K562 (cell line): ENCODE results near the gene EEA1. TPM values are rescaled to one million over a fixed set of nuclear protein-coding genes. Genes with fewer than 3 reads are reported as not detected.

Experiments
- E2F8 ChIP-seq: fragments of 450-650 bp; IDR thresholded peaks from 2 replicates; pipeline ENCODE4 v1.7.1; 2018; ENCODE audit warnings: mild to moderate bottlenecking, low read depth; ENCODE audit not compliant: partially characterized antibody
- HDAC3 ChIP-seq: fragments of 450-650 bp; IDR thresholded peaks from 2 replicates; pipeline ENCODE4 v1.6.1; 2018; ENCODE audit warnings: borderline replicate concordance, mild to moderate bottlenecking, moderate library complexity; ENCODE audit not compliant: partially characterized antibody
- KAT2B ChIP-seq: IDR thresholded peaks from one replicate; pipeline ENCODE4 v1.6.1; 2012; ENCODE audit warnings: low read depth, mild to moderate bottlenecking, control low read depth, inconsistent platforms, low read length, moderate library complexity
- PML ChIP-seq: IDR thresholded peaks from 2 replicates; pipeline ENCODE4 v1.6.1; 2012; ENCODE audit warnings: low read length, inconsistent platforms
- POLR2AphosphoS5 ChIP-seq: IDR thresholded peaks from 2 replicates; pipeline ENCODE4 v1.6.1; 2011; ENCODE audit warnings: mild to moderate bottlenecking, low read depth, low read length, moderate library complexity; ENCODE audit not compliant: control insufficient read depth, insufficient read depth
- POLR2G ChIP-seq: fragments of 200-400 bp; formaldehyde crosslinking; IDR thresholded peaks from 2 replicates; pipeline ENCODE4 v1.6.1; 2017; ENCODE audit warnings: low read depth, mild to moderate bottlenecking, antibody characterized with exemption, low read length, moderate library complexity
- SETDB1 ChIP-seq: IDR thresholded peaks from one replicate; pipeline ENCODE4 v1.6.1; 2012; ENCODE audit warnings: low read length, control low read depth, inconsistent platforms
- VEZF1 ChIP-seq: fragments of 200-800 bp; sonication (Bioruptor generic); IDR thresholded peaks from 2 replicates; pipeline ENCODE4 v1.6.1; 2017; ENCODE audit warnings: missing genetic modification characterization, missing compliant biosample characterization
- ZNF507 ChIP-seq: conservative IDR thresholded peaks from 2 replicates; pipeline ENCODE4 v1.6.1; 2017; ENCODE audit warnings: missing genetic modification characterization, missing compliant biosample characterization
- ZNF830 ChIP-seq: fragments of 250-450 bp; sonication (Bioruptor Pico); IDR thresholded peaks from 2 replicates; pipeline ENCODE4 v1.5.0; 2021; ENCODE audit warnings: mild to moderate bottlenecking
- ZSCAN32 ChIP-seq: fragments of 450-650 bp; formaldehyde crosslinking; IDR thresholded peaks from 2 replicates; pipeline ENCODE4 v1.4.0; 2020; ENCODE audit warnings: mild to moderate bottlenecking, moderate library complexity
- polyA plus RNA-seq, 8 experiments: library from polyadenylated mRNA; depleted of rRNA in 4 of 8; stranded (reverse) in 5 of 8; unstranded in 3 of 8; fragments of >200 nt; fragmentation: Nextera tagmentation in 2 of 8; fragmentation: Illumina TruSeq in 1 of 8; extraction: Ambion mirVana in 2 of 8; extraction: Trizol in 1 of 8; gene quantifications; 2 replicates each; pipeline versions ENCODE4 v1.2.1 to v1.2.3, GENCODE V29; 2011 to 2014; ENCODE audit warnings: inconsistent platforms in 1 of 8, missing spikeins in 1 of 8
- total RNA-seq, 7 experiments: library from RNA; depleted of rRNA in 6 of 7; stranded (reverse); fragments of >200 nt in 6 of 7; fragmentation: Illumina TruSeq in 2 of 7; extraction: Trizol in 2 of 7; gene quantifications; 2 replicates each; pipeline versions ENCODE4 v1.2.1 to v1.2.3, GENCODE V29; 2011 to 2021; ENCODE audit warnings: low replicate concordance in 1 of 7
- TF ChIP-seq, protein P1 (sequence below): IDR thresholded peaks from 2 replicates; pipeline ENCODE4 v1.6.1; 2016; ENCODE audit warnings: missing genetic modification characterization, missing compliant biosample characterization
- TF ChIP-seq, protein P2 (sequence below): fragments of 450-650 bp; formaldehyde crosslinking; conservative IDR thresholded peaks from 2 replicates; pipeline ENCODE4 v1.4.0; 2022; ENCODE audit warnings: mild to moderate bottlenecking, missing genetic modification characterization
- TF ChIP-seq, protein P3 (sequence below), 2 experiments: fragments of 450-650 bp; conservative IDR thresholded peaks; 2 replicates each; pipeline ENCODE4 v1.6.1; 2017; ENCODE audit warnings: mild to moderate bottlenecking in 2 of 2, moderate library complexity in 2 of 2
- TF ChIP-seq, protein P4 (sequence below): fragments of 250-450 bp; sonication (Bioruptor Pico); IDR thresholded peaks from 2 replicates; pipeline ENCODE4 v1.5.0; 2020; ENCODE audit warnings: mild to moderate bottlenecking

Gene EEA1
- total and polyA plus RNA-seq, 9 of the 15 experiments (the other 6 are each of a cell fraction or from before 2014, with no cell fraction given) = 3.5 to 17.1 (median 7.5) TPM

DNA sequence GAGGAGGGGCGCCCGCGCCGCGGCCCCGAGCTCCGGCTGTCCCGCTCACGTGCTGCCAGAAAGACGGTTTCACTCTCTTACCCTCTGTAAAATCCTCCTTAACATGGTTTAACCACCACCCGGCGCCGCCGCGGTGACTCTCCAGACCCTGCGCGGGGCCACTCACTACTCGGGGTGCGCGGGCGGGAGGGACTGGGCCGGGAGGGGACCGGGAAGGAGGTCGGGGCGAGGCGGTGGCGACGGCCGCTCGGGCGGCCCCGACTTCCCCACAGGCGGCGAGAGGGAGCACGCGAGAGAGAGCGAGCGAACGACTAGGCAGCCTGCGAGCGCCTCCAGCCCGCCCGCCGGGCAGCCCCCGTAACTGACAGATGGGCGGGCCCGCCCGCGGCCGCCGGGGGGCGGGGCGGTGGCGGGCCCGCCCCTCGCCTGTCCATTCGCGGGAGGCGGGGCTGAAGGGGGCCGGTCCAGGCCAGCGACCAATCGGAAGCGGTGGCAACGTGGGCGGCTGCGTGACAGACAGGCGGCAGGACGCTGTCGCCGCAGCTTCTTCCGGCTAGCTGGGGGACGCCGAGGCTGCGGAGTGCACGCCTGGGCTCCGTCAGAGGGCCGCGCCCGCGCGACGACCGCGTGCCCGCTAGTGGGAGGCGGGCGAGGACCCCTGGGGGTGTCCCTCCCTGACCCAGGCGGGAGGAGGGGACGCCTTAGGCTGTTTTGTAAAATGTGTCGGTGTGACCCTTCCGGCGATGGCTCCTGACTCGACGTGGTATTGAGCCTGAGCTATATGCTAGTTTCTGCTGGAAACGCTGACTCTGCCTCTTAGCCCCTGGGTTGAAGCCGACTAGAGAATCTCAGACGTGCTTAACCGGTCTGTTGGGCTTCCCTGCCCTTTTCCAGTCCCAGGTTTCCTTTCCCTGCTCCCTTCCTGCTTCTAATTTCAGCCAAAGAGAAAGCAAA, at the start of gene EEA1 (continued):
- TF ChIP-seq, protein P1, sequence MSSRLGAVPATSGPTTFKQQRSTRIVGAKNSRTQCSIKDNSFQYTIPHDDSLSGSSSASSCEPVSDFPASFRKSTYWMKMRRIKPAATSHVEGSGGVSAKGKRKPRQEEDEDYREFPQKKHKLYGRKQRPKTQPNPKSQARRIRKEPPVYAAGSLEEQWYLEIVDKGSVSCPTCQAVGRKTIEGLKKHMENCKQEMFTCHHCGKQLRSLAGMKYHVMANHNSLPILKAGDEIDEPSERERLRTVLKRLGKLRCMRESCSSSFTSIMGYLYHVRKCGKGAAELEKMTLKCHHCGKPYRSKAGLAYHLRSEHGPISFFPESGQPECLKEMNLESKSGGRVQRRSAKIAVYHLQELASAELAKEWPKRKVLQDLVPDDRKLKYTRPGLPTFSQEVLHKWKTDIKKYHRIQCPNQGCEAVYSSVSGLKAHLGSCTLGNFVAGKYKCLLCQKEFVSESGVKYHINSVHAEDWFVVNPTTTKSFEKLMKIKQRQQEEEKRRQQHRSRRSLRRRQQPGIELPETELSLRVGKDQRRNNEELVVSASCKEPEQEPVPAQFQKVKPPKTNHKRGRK (tag) = no peak
- TF ChIP-seq ZNF830 = no peak
- TF ChIP-seq VEZF1 = peak; percentile 90
- no peak for TF ChIP-seq ZNF507
- peak; percentile 95 for TF ChIP-seq POLR2G
- TF ChIP-seq KAT2B = no peak
- peak; percentile 33 for TF ChIP-seq E2F8
- no peak for TF ChIP-seq SETDB1
- peak; percentile 56 for TF ChIP-seq PML
- TF ChIP-seq, protein P2, sequence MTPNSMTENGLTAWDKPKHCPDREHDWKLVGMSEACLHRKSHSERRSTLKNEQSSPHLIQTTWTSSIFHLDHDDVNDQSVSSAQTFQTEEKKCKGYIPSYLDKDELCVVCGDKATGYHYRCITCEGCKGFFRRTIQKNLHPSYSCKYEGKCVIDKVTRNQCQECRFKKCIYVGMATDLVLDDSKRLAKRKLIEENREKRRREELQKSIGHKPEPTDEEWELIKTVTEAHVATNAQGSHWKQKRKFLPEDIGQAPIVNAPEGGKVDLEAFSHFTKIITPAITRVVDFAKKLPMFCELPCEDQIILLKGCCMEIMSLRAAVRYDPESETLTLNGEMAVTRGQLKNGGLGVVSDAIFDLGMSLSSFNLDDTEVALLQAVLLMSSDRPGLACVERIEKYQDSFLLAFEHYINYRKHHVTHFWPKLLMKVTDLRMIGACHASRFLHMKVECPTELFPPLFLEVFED (CRISPR knock-in tag) = no peak
- TF ChIP-seq, protein P3, sequence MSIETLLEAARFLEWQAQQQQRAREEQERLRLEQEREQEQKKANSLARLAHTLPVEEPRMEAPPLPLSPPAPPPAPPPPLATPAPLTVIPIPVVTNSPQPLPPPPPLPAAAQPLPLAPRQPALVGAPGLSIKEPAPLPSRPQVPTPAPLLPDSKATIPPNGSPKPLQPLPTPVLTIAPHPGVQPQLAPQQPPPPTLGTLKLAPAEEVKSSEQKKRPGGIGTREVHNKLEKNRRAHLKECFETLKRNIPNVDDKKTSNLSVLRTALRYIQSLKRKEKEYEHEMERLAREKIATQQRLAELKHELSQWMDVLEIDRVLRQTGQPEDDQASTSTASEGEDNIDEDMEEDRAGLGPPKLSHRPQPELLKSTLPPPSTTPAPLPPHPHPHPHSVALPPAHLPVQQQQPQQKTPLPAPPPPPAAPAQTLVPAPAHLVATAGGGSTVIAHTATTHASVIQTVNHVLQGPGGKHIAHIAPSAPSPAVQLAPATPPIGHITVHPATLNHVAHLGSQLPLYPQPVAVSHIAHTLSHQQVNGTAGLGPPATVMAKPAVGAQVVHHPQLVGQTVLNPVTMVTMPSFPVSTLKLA (conservative IDR thresholded peaks at IDR 0.05) = peak; percentile 90 to 96
- TF ChIP-seq, protein P4, sequence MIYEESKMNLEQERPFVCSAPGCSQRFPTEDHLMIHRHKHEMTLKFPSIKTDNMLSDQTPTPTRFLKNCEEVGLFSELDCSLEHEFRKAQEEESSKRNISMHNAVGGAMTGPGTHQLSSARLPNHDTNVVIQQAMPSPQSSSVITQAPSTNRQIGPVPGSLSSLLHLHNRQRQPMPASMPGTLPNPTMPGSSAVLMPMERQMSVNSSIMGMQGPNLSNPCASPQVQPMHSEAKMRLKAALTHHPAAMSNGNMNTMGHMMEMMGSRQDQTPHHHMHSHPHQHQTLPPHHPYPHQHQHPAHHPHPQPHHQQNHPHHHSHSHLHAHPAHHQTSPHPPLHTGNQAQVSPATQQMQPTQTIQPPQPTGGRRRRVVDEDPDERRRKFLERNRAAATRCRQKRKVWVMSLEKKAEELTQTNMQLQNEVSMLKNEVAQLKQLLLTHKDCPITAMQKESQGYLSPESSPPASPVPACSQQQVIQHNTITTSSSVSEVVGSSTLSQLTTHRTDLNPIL (CRISPR knock-in tag) = no peak
- TF ChIP-seq ZSCAN32 (CRISPR knock-in tag) = no peak
- TF ChIP-seq HDAC3 = no peak
- TF ChIP-seq POLR2AphosphoS5 = peak; percentile 79
